ENCODE results near the gene TAF3. TPM values are rescaled to one million over a fixed set of nuclear protein-coding genes. Genes with fewer than 3 reads are reported as not detected.

Gene TAF3
- total RNA-seq, 1 donor from 2014 or later, result 8.5 TPM

GRCh38 chr10:7972367-7972766, 154.1 kb downstream of the TAF3 start:
- intact Hi-C loops (cut with DNase I), result no loop called here
- Histone ChIP-seq H3K4me1 (no peaks in the 10 kb centered on the region), H3K27me3 (no peaks in the 10 kb centered on the region), H3K36me3 (peaks cover 0 to 4% of the 10 kb centered on the region in 2 donors), H3K27ac (no peak overlapping the region), H3K4me3 (no peak overlapping the region), H3K9me3 (no peaks in the 10 kb centered on the region)
- DNase-seq (ENCODE audit: low spot score in 2 of 2), result no peak
- no peak for TF ChIP-seq CTCF (IDR thresholded peaks at IDR 0.05)

GRCh38 chr10:7980196-7980595, 161.9 kb downstream of the TAF3 start:
- Histone ChIP-seq H3K4me1 (no peaks in the 10 kb centered on the region), H3K27ac (no peak overlapping the region), H3K27me3 (no peaks in the 10 kb centered on the region), H3K4me3 (no peak overlapping the region), H3K36me3 (peaks cover 0 to 13% of the 10 kb centered on the region in 2 donors), H3K9me3 (no peaks in the 10 kb centered on the region)
- intact Hi-C loops (cut with DNase I), result no loop called here
- no peak for DNase-seq (ENCODE audit: low spot score in 2 of 2)
- no peak for TF ChIP-seq CTCF (IDR thresholded peaks at IDR 0.05)

- H3K36me3 ChIP-seq, result peaks cover 0 to 8% of the 10 kb centered on the region in 2 donors
- intact Hi-C loops (cut with DNase I), result no loop called here
- no peak for TF ChIP-seq CTCF (IDR thresholded peaks at IDR 0.05)
Observed at GRCh38 chr10:7982727-7983126, 164.4 kb downstream of the TAF3 start.

GRCh38 chr10:7984325-7984724, 166.0 kb downstream of the TAF3 start:
- Histone ChIP-seq H3K27me3 (no peaks in the 10 kb centered on the region), H3K27ac (no peak overlapping the region), H3K4me3 (no peak overlapping the region), H3K36me3 (peaks cover 0 to 5% of the 10 kb centered on the region in 2 donors), H3K4me1 (no peaks in the 10 kb centered on the region), H3K9me3 (no peaks in the 10 kb centered on the region)
- no peak for TF ChIP-seq CTCF (IDR thresholded peaks at IDR 0.05)
- intact Hi-C loops (cut with DNase I), result no loop called here
- DNase-seq (ENCODE audit: low spot score in 2 of 2), result no peak

More at GRCh38 chr10:7982727-7983126, 164.4 kb downstream of the TAF3 start:
- H3K27me3 ChIP-seq, result no peaks in the 10 kb centered on the region
- H3K9me3 ChIP-seq, result no peaks in the 10 kb centered on the region
- H3K27ac ChIP-seq, result no peak overlapping the region
- H3K4me3 ChIP-seq, result no peak overlapping the region
- no peak for DNase-seq (ENCODE audit: low spot score in 2 of 2)
- H3K4me1 ChIP-seq, result no peaks in the 10 kb centered on the region

- H3K36me3 ChIP-seq, result peaks cover 0 to 5% of the 10 kb centered on the region in 2 donors
- no peak for TF ChIP-seq CTCF (IDR thresholded peaks at IDR 0.05)
- H3K4me3 ChIP-seq, result no peak overlapping the region
- intact Hi-C loops (cut with DNase I), result no loop called here
- no peaks in the 10 kb centered on the region for H3K27me3 ChIP-seq
- H3K9me3 ChIP-seq, result no peaks in the 10 kb centered on the region
- no peak for DNase-seq (ENCODE audit: low spot score in 2 of 2)
- H3K4me1 ChIP-seq, result no peaks in the 10 kb centered on the region
- H3K27ac ChIP-seq, result no peak overlapping the region
Observed at GRCh38 chr10:7984896-7985295, 166.6 kb downstream of the TAF3 start.

GRCh38 chr10:7986851-7987250, 168.5 kb downstream of the TAF3 start:
- Histone ChIP-seq H3K4me1 (no peaks in the 10 kb centered on the region), H3K27me3 (no peaks in the 10 kb centered on the region), H3K27ac (no peak overlapping the region), H3K4me3 (no peak overlapping the region), H3K36me3 (no peaks in the 10 kb centered on the region), H3K9me3 (no peaks in the 10 kb centered on the region)
- intact Hi-C loops (cut with DNase I), result no loop called here
- DNase-seq (ENCODE audit: low spot score in 2 of 2), result no peak
- no peak for TF ChIP-seq CTCF (IDR thresholded peaks at IDR 0.05)

Measured in ascending aorta (tissue), 2 donors.